ENCODE data around the gene RPS6KL1.

- TF ChIP-seq CTCF (IDR thresholded peaks at IDR 0.05; ENCODE audit: low read depth, low read length, missing input control) (no peak), EGR1 (IDR thresholded peaks at IDR 0.05; ENCODE audit: low read depth in 2 of 2) (no peak), ZBTB33 (IDR thresholded peaks at IDR 0.05) (no peak), ATF3 (IDR thresholded peaks at IDR 0.05) (no peak), TAF1 (conservative IDR thresholded peaks at IDR 0.05) (no peak), REST (IDR thresholded peaks at IDR 0.05) (no peak), FOXA1 (IDR thresholded peaks at IDR 0.05) (no peak), YY1 (IDR thresholded peaks at IDR 0.05) (no peak), FOXA2 (IDR thresholded peaks at IDR 0.05) (no peak), MAX (IDR thresholded peaks at IDR 0.05) (no peak), RAD21 (IDR thresholded peaks at IDR 0.05) (no peak), JUND (IDR thresholded peaks at IDR 0.05) (no peak), GABPA (IDR thresholded peaks at IDR 0.05 in 1 of 2, conservative IDR thresholded peaks at IDR 0.05 in 1 of 2) (no peak), SP1 (IDR thresholded peaks at IDR 0.05) (no peak)
Observed at GRCh38 chr14:74893614-74894091, 29.4 kb downstream of the RPS6KL1 start.
